Activated T-cell treated with anti-CD3 and anti-CD28 coated beads for 1 hour (primary cell): ENCODE data around the gene DDX46.
"Not testable (repeated sequence)": the region's sequence is repeated elsewhere in the genome, so short reads cannot be mapped to it uniquely, and the experiment has no call there.

Experiments used
- DNase-seq: peaks from one replicate; pipeline ENCODE4 v3.0.0-alpha.2; 2020; ENCODE audit warnings: low read depth

DDX46 gene

DNA sequence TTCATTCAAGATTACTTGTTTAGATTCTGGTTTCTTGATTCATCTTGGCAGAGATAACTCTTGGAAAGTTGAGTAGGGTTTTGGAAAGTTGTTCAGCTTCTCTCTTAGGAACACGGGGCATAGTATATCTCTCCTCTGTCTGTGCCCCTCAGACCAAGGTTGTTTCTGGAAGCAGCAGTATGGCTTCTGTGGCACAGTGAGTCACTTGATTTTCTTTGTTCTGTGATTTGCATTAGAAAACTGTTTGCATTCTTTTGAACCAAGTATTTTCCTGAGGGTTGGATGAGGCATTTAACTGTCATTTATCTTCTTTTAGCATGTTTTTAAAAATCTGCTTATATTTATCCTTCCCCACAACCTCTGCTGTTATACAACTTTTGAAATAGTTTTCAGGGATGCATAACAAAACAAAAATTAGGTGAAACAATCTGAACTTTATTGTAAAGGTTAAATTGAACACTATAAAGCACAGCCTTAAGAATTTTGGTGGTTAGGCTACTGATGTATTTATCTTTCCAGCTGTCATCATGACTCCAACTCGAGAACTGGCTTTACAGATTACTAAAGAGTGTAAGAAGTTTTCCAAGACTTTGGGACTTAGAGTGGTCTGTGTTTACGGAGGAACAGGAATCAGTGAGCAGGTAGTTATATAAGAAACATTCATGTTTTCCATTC lies 26.5 kb downstream of the DDX46 start:
- no peak for DNase-seq

DNA sequence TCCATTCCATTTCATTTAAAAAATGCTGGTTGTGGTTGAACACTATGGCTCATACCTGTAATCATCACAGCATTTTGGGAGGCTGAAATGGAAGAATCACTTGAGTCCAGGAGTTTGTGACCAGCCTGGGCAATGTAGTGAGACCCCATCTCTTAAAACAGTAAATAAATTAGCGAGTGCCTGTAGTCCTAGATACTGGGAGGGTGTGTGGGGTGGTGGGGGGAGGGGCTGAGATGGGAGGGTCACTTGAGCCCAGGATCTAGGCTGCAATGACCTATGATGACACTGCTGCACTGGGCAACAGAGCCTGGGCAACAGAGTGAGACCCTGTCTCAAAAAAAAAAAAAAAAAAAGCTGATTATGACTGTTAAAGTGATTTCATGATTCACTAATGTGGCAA lies 29.1 kb downstream of the DDX46 start:
- no peak for DNase-seq

DNA sequence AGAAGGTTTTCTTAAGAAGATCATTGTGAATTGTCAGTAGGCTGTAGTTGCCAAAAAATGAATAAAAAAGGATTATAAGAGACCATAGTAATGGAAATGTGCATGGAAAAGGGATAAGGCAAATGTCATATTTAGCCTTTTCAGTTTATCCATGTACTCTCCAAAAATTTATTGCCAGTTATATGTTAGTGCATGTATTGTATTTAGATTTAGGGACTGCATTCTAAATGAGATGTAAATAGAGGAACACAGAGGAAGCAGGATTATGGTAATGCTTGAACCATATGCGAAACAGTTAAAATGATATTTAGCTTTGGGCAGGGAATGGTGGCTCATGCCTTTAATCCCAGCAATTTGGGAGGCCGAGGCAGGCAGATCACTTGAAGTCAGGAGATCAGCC lies 33.0 kb downstream of the DDX46 start:
- no peak for DNase-seq

DNA sequence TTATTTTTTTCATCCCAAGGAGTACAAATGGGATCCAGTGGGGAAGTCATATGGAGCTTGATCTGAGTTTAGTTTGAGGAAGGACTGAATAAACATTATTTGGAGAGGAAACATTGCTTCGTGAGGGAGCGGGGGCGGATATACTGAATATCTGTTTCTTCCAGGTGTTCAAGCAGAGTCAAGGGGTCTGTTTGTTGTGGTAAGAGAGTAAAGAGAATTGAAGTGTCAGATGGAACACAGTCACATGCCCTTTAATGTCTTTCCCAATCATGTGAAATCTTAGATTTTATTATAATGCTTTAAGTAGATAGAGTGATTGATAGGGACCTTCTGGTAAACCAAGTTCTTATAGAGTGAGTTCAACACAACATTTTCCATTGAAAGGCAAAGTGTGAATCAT lies 33.7 kb downstream of the DDX46 start:
- DNase-seq, result no peak

DNA sequence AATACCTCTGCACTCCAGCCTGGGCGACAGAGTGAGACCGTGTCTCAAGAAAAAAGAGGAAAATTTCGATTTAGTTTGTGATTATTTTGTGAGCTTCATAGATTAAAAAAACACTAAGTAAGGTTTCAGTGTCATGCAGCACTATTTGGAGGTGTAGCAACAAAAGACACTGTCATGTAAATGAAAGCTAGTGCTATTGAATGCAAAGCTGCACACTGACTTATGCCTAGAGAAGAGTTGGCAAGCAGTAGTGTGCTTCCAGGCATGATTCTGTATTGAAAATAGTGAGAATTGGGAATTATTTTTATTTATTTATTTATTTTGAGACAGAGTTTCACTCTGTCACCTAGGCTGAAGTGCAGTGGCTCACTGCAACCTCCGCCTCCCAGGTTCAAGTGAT lies 34.5 kb downstream of the DDX46 start:
- DNase-seq, result no peak

DNA sequence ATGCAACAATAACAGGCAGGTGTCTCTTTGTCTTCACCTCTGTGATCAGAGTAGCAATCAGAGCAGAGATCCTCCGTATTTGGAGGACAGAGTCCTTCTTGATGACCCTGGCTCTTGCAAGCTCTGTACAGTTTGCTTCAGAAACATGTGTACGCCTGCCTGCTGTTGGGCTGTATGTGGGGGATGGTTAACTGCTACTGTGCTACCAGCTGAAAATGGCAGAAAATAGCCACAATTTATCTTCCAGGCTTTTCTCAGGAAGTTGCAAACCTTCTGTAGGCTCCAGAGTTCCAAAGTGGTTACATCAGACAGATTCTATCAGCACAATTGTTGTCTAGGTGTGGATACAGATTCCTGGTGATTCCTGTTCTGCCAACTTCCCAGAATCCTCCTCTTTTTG lies 35.5 kb downstream of the DDX46 start:
- no peak for DNase-seq

DNA sequence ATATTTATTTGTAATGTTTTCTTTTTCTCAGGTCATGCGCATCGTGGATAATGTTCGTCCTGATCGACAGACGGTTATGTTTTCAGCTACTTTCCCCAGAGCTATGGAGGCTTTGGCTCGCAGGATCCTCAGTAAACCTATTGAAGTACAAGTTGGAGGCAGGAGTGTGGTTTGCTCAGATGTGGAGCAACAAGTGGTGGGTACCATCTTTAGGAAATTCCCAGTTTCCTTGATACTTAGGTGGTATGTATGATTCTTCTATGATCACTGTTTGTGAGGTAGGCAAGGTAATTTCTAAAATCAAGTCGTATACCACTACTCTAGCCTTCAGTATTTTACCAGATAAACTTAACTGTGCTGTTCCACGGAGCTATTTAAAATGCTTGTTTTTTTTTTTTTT lies 36.2 kb downstream of the DDX46 start:
- no peak for DNase-seq

DNA sequence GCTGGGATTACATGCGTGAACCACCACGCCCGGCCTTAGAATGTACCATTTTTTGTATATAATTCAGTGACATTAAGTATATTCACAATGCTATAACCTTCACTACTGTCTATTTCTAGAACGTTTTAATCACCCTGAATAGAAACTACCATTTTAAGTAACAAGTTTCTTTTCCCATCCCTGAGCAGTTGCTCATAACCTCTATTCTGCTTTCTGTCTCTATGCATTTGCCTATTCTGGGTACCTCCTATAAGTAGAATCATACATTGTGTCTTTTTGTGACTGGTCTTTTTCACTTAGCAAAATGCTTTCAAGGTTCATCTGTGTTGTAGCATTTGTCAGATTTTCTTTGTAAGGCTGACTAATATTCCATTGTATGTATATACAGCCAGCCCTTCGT lies 39.9 kb downstream of the DDX46 start:
- DNase-seq, result no peak

DNA sequence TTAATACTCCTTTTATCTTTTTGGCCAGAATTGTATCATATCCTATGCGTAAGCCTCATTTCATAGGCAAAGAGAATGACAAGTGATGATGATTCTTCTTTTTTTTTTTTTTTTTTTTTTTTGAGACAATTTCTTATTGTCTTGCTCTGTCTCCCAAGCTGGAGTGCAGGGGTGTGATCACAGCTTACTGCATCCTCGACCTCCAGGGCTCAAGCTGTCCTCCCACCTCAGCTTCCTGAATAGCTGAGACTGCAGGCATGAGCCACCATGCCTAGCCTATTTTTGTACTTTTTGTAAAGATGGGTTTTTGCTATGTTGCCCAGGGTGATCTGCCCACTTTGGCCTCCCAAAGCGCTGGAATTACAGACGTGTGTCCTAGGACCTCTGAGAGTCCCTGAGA lies 45.2 kb downstream of the DDX46 start:
- no peak for DNase-seq

DNA sequence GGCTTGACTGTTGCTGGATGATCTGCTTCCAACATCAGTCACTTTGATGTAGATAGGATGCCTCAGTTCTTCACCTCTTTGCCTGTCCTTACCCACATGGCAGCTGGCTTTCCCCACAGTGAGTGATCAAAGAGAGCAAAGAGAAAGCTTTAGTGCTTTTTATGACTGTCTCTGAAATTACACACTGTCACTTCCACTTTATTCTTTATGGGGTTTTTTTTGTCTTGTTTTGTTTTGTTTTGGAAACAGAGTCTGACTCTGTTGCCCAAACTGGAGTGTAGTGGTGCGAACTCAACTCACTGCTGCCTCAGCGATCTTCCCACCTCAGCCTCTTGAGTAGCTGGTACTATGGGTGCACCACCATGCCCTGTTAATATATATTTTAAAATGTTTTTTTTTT lies 54.8 kb downstream of the DDX46 start:
- DNase-seq, result no peak

DNA sequence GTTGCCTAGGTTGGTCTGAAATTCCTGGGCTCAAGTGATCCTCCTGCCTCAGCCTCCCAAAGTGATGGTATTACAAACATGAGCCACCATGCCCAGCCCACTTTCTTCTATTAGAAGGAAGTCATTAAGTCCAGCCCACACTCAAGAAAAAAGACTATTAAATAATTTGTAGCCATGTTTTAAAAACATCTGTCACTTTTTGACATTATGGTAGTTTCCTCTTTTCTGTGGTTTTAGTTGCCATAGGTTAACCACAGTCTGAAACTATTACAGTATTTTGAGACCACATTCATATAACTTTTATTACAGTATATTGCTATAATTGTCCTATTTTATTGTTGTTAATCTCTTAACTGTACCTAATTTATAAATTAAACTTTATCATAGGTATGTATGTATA lies 55.2 kb downstream of the DDX46 start:
- no peak for DNase-seq

DNA sequence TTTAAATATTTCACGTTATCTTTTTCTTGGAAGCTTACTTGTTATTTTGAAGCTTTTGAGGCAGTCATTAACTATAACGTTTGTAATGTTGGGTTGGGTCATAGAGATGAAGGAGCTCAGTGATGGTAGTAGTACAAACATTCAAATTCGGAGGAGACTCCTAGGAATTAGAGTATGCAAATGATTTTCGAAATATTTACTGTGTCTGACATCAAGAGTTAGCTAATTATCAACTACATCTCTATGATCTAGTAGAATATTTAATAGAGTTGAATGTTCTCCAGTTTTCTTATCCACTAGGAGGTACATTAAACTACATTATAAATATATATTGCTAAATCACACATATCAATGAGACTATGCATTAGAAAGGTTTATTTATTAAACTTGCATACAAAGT lies 58.4 kb downstream of the DDX46 start:
- no peak for DNase-seq

DNA sequence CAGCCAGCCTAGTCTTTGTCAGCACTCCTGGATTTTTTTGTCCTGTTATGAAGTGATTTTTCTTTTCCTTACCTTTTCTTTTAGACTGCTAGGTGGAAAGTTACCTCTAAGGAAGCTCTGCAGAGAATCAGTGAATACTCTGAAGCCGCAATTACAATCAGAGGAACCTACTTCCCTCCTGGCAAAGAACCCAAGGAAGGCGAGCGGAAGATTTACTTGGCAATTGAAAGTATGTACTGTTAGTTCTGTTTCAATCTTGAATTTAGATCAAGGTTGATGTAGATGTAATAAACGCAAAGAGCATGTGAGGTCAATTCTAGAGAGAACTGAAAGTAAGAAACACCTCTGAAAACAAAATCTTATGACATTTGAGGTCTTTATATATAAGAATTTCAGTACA lies 60.2 kb downstream of the DDX46 start:
- DNase-seq, result no peak

DNA sequence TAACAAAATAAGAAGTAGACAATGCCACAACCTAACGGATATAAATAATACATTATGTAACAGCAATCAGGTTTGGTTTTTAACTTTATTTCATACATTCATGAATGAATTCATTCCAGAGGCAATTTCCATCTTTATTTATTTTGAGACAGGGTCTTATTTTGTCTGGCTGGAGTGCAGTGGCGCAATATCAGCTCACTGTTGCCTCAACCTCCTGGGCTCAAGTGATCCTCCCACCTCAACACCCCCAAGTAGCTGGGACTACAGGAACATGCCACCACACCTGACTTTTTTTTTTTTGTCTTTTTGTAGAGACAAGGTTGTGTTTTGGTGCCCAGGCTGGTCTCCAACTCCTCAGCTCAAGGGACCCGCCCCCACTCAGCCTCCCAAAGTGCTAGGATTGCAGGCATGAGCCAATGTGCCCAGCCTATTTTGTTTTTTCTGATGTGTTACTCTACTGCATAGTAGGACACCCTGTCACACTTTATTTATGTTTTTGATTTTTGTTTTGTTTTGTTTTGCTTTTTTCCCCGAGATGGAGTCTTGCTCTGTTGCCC lies 60.9 kb downstream of the DDX46 start:
- no peak for DNase-seq

DNA sequence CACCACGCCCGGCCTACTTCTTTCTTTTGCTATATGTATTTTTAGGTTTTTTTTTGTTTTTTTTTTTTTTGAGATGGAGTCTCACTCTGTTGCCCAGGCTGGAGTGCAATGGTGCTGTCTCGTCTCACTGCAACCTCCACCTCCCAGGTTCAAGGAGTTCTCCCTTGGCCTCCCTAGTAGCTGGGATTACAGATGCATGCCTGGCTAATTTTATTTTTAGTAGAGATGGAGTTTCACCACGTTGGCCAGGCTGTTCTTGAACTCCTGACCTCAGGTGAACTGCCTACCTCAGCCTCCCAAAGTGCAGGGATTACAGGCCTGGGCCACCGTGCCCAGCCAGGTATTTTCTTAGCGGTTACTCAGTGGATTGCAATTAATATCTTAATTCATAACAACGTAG lies 63.3 kb downstream of the DDX46 start:
- no peak for DNase-seq

DNA sequence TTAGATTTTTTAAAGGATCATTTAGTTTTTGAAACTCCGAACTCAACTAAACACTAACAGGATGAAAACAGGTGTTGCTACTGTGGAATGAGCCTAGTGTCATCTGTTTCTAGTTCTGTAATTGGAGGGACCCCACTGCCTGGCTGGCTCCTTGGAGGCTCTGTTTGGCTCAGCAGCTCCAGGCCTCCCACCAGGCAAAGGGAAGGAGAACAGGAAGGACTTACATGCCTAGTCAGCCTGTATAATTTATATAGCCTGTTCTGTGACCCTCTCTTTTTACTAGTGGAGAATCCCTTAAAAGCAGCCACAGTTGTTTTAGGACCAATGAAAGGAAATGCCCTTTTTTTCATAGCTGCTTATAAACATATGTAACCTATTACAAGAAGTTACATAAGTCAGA lies 66.1 kb downstream of the DDX46 start:
- no peak for DNase-seq

DNA sequence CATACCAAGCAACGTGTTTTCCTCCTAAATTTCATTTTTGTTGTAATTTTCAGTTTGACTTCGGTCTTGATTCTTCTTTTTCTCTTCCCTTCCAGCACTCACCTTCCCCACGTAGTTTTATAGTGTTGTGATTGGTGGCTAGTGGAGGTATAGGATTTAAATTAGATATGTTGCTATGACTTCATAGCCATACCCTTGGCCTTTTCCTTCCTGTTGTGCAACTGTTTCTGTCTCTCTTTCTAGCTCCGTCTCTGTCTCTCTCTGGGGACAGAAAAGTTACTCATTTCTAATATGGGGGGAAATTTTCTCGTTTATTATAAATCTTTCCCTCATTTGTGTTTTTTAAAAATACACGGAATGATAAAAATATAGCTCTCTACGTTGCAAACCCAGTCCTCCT lies 66.6 kb downstream of the DDX46 start:
- DNase-seq, result no peak

DNA sequence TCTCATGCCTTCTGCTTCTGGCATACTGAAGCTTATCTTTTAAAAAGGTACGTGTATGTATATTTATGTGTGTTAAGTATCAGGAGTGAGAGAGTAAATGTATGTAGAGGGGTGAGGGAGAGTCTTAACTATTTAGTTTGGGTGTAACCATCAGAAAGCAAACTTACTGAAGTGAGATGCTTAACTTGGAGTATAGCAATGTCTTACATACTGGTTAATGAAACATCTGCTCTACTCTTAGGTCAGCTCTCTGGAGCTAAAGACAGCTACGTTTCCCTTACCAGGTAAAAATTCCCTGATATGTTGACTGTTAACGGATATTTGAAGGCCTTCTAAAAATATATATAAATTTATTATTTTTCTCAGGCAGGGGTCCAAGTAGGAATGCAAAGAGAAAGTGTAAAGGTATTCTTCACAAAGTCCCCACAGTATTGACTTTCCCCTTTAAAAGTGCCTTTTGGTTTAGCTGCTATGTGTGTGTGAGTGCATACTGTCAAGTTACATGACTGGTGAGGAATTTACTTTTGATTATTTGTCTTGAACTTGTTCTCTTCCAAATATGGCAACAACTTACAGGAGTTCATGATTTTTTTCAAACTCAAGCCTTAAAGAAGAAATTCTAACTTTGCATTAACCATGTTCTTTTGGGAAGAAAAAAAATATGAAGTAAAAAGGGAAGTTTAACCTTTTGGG lies 74.9 kb downstream of the DDX46 start:
- no peak for DNase-seq

DNA sequence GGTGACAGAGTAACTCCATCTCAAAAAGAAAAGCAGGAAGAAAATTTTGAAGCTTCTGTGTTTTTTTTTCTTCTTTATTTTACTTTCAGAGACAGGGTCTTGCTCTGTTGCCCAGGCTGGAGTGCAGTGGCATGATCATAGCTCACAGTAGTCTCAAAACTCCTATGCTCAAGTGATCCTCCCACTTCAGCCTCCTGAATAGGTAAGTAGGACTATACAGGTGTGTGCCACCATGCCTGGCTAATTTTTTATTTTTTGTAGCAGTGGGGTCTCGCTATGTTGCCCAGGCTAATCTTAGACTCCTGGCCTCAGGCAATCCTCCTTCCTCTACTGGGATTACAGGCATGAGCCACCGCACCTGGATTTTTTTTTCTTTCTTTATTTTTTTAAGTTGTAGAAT lies 77.0 kb downstream of the DDX46 start:
- no peak for DNase-seq

DNA sequence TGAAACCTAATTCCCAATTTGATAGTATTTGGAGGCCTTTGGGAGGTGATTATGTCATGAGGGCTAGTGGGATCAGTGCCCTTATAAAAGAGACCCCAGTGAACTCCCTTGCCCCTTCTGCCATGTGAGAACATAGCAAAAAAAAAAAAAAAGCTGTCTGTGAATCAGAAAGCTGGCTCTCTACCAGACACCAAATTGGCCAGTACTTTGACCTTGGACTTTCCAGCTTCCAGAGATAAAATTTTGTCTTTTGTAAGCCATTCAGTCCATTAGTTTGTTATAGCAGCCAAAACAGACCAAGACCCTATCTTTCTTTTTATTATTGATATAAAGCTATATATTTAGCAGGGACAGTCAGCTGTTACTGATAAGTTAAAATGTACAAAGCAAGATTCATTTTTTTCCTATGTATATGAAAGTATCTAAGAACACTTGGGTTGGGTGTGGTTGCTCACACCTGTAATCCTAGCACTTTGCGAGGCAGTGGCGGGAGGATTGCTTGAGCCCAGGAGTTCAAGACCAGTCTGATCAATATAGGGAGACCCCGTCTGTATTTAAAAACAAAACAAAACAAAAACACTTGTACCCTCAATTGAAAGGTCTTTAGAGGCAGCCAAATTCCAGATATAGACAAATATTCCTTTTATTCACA lies 79.1 kb downstream of the DDX46 start:
- DNase-seq, result no peak

DNA sequence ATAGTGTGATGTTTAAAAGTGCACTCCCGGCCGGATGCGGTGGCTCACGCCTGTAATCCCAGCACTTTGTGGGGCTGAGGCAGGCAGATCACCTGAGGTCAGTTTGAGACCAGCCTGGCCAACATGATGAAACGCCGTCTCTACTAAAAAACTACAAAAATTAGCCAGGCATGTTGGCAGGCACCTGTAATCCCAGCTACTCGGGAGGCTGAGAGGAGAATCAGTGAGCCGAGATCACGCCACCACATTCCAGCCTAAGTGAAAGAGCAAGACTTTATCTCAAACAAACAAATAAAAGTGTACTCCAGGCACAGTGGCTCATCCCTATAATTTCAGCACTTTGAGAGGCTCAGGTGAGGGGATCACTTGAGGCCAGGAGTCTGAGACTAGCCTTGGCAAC lies 79.8 kb downstream of the DDX46 start:
- not testable (repeated sequence) for DNase-seq

DNA sequence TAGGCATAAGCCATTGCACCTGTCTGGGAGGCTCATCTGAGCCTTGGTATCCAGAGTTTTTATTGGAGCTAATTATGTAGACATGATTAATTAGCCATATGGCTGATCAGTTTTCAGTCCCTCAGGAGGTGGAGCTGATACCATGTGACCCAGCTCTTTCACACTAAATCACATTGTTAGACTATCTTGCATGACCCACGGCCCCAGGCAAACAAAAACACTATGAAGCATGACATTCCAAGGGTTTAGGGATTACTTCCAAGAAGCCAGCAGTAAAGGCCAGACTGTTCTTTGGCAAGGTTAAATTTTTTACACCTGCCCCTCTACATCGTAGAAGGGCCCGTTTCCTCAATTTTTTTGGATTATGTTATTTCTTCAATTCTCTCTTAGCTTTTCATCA lies 82.2 kb downstream of the DDX46 start:
- no peak for DNase-seq

DNA sequence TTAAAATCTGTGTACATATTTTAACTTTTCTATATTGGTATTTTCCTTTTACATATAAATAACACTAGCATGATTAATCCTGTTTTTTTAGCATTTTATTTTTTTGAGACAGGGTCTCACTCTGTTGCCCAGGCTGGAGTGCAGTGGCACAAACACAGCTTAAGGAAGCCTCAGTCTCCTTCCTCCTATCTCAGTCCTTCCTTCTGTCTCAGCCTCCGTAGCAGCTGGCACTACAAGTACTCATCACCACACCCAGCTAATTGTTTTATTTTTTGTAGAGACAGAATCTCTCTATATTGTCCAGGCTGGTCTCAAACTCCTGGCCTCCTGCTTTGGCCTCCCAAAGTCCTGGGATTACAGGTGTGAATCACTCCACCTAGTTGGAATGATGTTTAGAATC lies 85.7 kb downstream of the DDX46 start:
- DNase-seq, result no peak
